Gastroesophageal sphincter (tissue), 3 donors: Measurements from ENCODE around the gene ABHD2.

Experiments
- EP300 ChIP-seq: sonication (generic); formaldehyde crosslinking; IDR thresholded peaks from one replicate; pipeline ENCODE4 v1.6.1; 2017; ENCODE audit warnings: antibody characterized with exemption, mild to moderate bottlenecking
- POLR2A ChIP-seq, 2 donors: fragments of 450-650 bp; IDR thresholded peaks; one replicate each; pipeline ENCODE4 v1.6.1; 2017; ENCODE audit warnings: antibody characterized with exemption in 2 of 2, mild to moderate bottlenecking in 2 of 2, moderate library complexity in 1 of 2
- POLR2AphosphoS5 ChIP-seq: sonication (generic); formaldehyde crosslinking; IDR thresholded peaks from one replicate; pipeline ENCODE4 v1.6.1; 2017; ENCODE audit warnings: antibody characterized with exemption
- TF ChIP-seq, protein P1 (sequence below), 4 experiments: fragments of 200-600 bp in 2 of 4; fragments of 450-650 bp in 2 of 4; sonication (generic) in 1 of 4; IDR thresholded peaks; one replicate each; pipeline ENCODE4 v1.5.1; 2017 to 2019; ENCODE audit warnings: antibody characterized with exemption in 4 of 4, mild to moderate bottlenecking in 2 of 4, moderate library complexity in 2 of 4

DNA sequence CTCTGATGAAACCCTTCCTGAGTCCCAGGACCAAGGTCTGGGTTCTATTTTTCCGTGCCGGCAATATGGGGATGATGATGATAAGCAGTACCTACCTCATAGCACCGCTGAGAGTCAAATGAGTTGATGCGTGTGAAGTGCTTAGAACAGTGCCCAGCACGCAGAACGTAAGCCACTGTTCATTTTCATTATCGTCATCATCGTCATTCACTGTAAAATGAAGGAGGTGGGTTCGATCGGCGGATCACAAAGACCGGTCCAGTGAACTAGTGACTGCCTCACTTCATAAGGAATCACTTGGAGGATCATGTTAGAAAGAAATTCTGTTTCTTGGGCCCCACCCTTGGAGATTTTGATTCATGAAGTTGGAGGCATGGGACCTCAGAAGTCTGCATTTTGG, 88.9 kb downstream of the ABHD2 start:
- TF ChIP-seq, protein P1, sequence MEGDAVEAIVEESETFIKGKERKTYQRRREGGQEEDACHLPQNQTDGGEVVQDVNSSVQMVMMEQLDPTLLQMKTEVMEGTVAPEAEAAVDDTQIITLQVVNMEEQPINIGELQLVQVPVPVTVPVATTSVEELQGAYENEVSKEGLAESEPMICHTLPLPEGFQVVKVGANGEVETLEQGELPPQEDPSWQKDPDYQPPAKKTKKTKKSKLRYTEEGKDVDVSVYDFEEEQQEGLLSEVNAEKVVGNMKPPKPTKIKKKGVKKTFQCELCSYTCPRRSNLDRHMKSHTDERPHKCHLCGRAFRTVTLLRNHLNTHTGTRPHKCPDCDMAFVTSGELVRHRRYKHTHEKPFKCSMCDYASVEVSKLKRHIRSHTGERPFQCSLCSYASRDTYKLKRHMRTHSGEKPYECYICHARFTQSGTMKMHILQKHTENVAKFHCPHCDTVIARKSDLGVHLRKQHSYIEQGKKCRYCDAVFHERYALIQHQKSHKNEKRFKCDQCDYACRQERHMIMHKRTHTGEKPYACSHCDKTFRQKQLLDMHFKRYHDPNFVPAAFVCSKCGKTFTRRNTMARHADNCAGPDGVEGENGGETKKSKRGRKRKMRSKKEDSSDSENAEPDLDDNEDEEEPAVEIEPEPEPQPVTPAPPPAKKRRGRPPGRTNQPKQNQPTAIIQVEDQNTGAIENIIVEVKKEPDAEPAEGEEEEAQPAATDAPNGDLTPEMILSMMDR (IDR thresholded peaks at IDR 0.05), result no peak
- TF ChIP-seq POLR2A (IDR thresholded peaks at IDR 0.05) (no peak), EP300 (no peak), POLR2AphosphoS5 (no peak)
